Right hindlimb (tissue), 1 donor: ENCODE measurements around the gene NOL7.

Source experiments
- DNase-seq: peaks from one replicate; pipeline ENCODE4 v3.0.0-alpha.2; 2018

Gene NOL7

GRCh38 chr6:13614926-13615791 lies at the start of gene NOL7:
Gene NOL7 (plus strand): TSS chr6:13615335. CDS start chr6:13615359, 24 bp downstream.
- peak; percentile 98 for DNase-seq

GRCh38 chr6:13565921-13566320 lies 49.2 kb upstream of the NOL7 start:
- no peak for DNase-seq

- no peak for DNase-seq
These were observed 48.6 kb upstream of the NOL7 start for GRCh38 chr6:13566500-13566899.

- DNase-seq = no peak
These were observed 46.2 kb upstream of the NOL7 start for GRCh38 chr6:13568970-13569369.

- no peak for DNase-seq
These were observed 42.9 kb upstream of the NOL7 start for GRCh38 chr6:13572240-13572639.

- DNase-seq = no peak
These were observed 42.0 kb upstream of the NOL7 start for GRCh38 chr6:13572951-13573654.

- peak; percentile 30 for DNase-seq
These were observed 41.4 kb upstream of the NOL7 start for GRCh38 chr6:13573669-13574110.

GRCh38 chr6:13574149-13574570 lies 41.0 kb upstream of the NOL7 start:
- peak; percentile 95 for DNase-seq

GRCh38 chr6:13574571-13575376 lies 40.4 kb upstream of the NOL7 start, which contains the start of gene SIRT5:
Gene SIRT5 (plus strand): TSS chr6:13574601. CDS start chr6:13584111, 9,510 bp downstream.
- DNase-seq = peak; percentile 84

GRCh38 chr6:13575377-13575775 lies 39.8 kb upstream of the NOL7 start:
- DNase-seq = no peak

GRCh38 chr6:13576017-13576416 lies 39.1 kb upstream of the NOL7 start:
- no peak for DNase-seq

- no peak for DNase-seq
These were observed 37.2 kb upstream of the NOL7 start for GRCh38 chr6:13577926-13578325.

- DNase-seq = no peak
These were observed 35.2 kb upstream of the NOL7 start for GRCh38 chr6:13579911-13580310.

GRCh38 chr6:13581700-13582229 lies 33.4 kb upstream of the NOL7 start:
- DNase-seq = no peak

- no peak for DNase-seq
These were observed 28.3 kb upstream of the NOL7 start for GRCh38 chr6:13586603-13587542.

GRCh38 chr6:13589801-13590200 lies 25.3 kb upstream of the NOL7 start:
- no peak for DNase-seq

GRCh38 chr6:13590574-13591153 lies 24.5 kb upstream of the NOL7 start:
- DNase-seq = no peak

GRCh38 chr6:13591205-13591921 lies 23.8 kb upstream of the NOL7 start:
- no peak for DNase-seq

GRCh38 chr6:13593103-13593502 lies 22.0 kb upstream of the NOL7 start:
- no peak for DNase-seq

GRCh38 chr6:13593720-13594119 lies 21.4 kb upstream of the NOL7 start:
- DNase-seq = no peak

- DNase-seq = no peak
These were observed 18.1 kb upstream of the NOL7 start for GRCh38 chr6:13597073-13597472.
